SK-N-SH (cell line): Measurements from ENCODE around the gene SRCIN1. TPM values are rescaled to one million over a fixed set of nuclear protein-coding genes. Genes with fewer than 3 reads are reported as not detected.
"Not testable (repeated sequence)": the region's sequence is repeated elsewhere in the genome, so short reads cannot be mapped to it uniquely, and the experiment has no call there.

Experiments used
- CTCF ChIA-PET: fragments of 300-600, 350-600 bp; formaldehyde crosslinking; extraction: SDS; loops from one replicate; lab custom pipeline; 2021; lab: Yijun Ruan, JAX
- POLR2A ChIA-PET: fragments of 350-600 bp; sonication (Branson Sonifier 250); formaldehyde crosslinking; extraction: SDS; loops from one replicate; lab custom pipeline; 2020; ENCODE audit warnings: antibody characterized with exemption, inconsistent platforms; lab: Yijun Ruan, JAX
- DNase-seq: peaks from one replicate; pipeline ENCODE4 v3.0.0; 2012
- H2AFZ ChIP-seq: fragments of 200-600 bp; sonication (generic); 2 replicates; pipeline ENCODE4 v1.8.1; 2016; ENCODE audit warnings: antibody characterized with exemption, mild to moderate bottlenecking, low read depth
- H3F3A ChIP-seq: fragments of 200-600 bp; sonication (generic); replicated peaks from 2 replicates; pipeline ENCODE3; 2016; ENCODE audit warnings: antibody characterized with exemption, mild to moderate bottlenecking; ENCODE audit not compliant: insufficient read depth
- H3K27ac ChIP-seq, 2 experiments: fragments of 200-500 bp in 1 of 2; fragments of 200-600 bp in 1 of 2; sonication (Bioruptor generic) in 1 of 2; sonication (generic), shearing (Covaris generic) in 1 of 2; 2 replicates each; pipeline versions ENCODE4 v1.5.1 to v1.6.1; 2014 to 2016; ENCODE audit warnings: low read depth in 2 of 2, inconsistent platforms in 1 of 2, low read length in 1 of 2, mild to moderate bottlenecking in 1 of 2, mixed read lengths in 1 of 2
- H3K27me3 ChIP-seq: fragments of 200-600 bp; sonication (generic), shearing (Covaris generic); 2 replicates; pipeline ENCODE4 v1.6.1; 2016; ENCODE audit warnings: mixed run types; ENCODE audit not compliant: insufficient read depth
- H3K36me3 ChIP-seq, 2 experiments: fragments of 200-500 bp in 1 of 2; fragments of 200-600 bp in 1 of 2; sonication (Bioruptor generic) in 1 of 2; sonication (generic) in 1 of 2; replicated peaks in 1 of 2; 2 replicates each; pipeline versions ENCODE3 to v1.5.1; 2014 to 2016; ENCODE audit warnings: low read length in 1 of 2, mild to moderate bottlenecking in 1 of 2; ENCODE audit not compliant: insufficient read depth in 2 of 2, control insufficient read depth in 1 of 2
- H3K4me1 ChIP-seq, 2 experiments: fragments of 200-500 bp in 1 of 2; fragments of 200-600 bp in 1 of 2; sonication (Bioruptor generic) in 1 of 2; sonication (generic), shearing (Covaris generic) in 1 of 2; 2 replicates each; pipeline versions ENCODE4 v1.5.1 to v1.6.1; 2014 to 2016; ENCODE audit warnings: low read depth in 1 of 2, low read length in 1 of 2, mixed run types in 1 of 2; ENCODE audit not compliant: insufficient read depth in 2 of 2, control insufficient read depth in 1 of 2
- H3K4me2 ChIP-seq: fragments of 200-600 bp; sonication (generic), shearing (Covaris generic); 2 replicates; pipeline ENCODE4 v1.6.1; 2017; ENCODE audit warnings: mixed run types
- H3K4me3 ChIP-seq, 2 experiments: fragments of 200-500 bp in 1 of 2; fragments of 200-600 bp in 1 of 2; sonication (Bioruptor generic) in 1 of 2; sonication (generic), shearing (Covaris generic) in 1 of 2; 2 replicates each; pipeline versions ENCODE4 v1.5.1 to v1.8.1; 2014 to 2016; ENCODE audit warnings: low read depth in 2 of 2, inconsistent platforms in 1 of 2, low read length in 1 of 2, mild to moderate bottlenecking in 1 of 2, mixed read lengths in 1 of 2, moderate library complexity in 1 of 2
- H3K79me2 ChIP-seq: fragments of 200-600 bp; sonication (generic); 2 replicates; pipeline ENCODE4 v1.8.1; 2017; ENCODE audit warnings: mild to moderate bottlenecking; ENCODE audit not compliant: insufficient read depth
- H3K9ac ChIP-seq: fragments of 200-600 bp; sonication (generic); 2 replicates; pipeline ENCODE4 v1.6.1; 2017; ENCODE audit warnings: mixed run types
- H3K9me2 ChIP-seq: fragments of 200-600 bp; sonication (generic); 2 replicates; pipeline ENCODE4 v1.6.1; 2017; ENCODE audit warnings: mixed run types
- H3K9me3 ChIP-seq: fragments of 200-600 bp; sonication (generic); 2 replicates; pipeline ENCODE4 v1.6.1; 2017; ENCODE audit warnings: mixed run types, mild to moderate bottlenecking, moderate library complexity
- H4K20me1 ChIP-seq: fragments of 200-600 bp; sonication (generic); 2 replicates; pipeline ENCODE4 v1.6.1; 2017; ENCODE audit warnings: mild to moderate bottlenecking, mixed run types; ENCODE audit not compliant: insufficient read depth
- EP300 ChIP-seq, 2 experiments: IDR thresholded peaks; 2 replicates each; pipeline versions ENCODE4 v1.4.0 to v1.6.1; 2012; ENCODE audit warnings: borderline replicate concordance in 1 of 2, low read depth in 1 of 2, low read length in 1 of 2
- GATA2 ChIP-seq: sonication (generic); formaldehyde crosslinking; IDR thresholded peaks from 2 replicates; pipeline ENCODE4 v1.5.0; 2020; ENCODE audit warnings: mild to moderate bottlenecking, missing genetic modification reagents
- MXI1 ChIP-seq: IDR thresholded peaks from 2 replicates; pipeline ENCODE4 v1.6.1; 2012; ENCODE audit warnings: mild to moderate bottlenecking, low read depth, low read length, improper control_type of control experiment
- NFIC ChIP-seq: IDR thresholded peaks from 2 replicates; pipeline ENCODE4 v1.4.0; 2012; ENCODE audit warnings: borderline replicate concordance
- RAD21 ChIP-seq: IDR thresholded peaks from 2 replicates; pipeline ENCODE4 v1.6.1; 2012; ENCODE audit warnings: mild to moderate bottlenecking, low read length
- RCOR1 ChIP-seq: fragments of 150-350 bp; IDR thresholded peaks from 2 replicates; pipeline ENCODE4 v1.6.1; 2017; ENCODE audit warnings: antibody characterized with exemption, low read length
- RFX5 ChIP-seq: IDR thresholded peaks from 2 replicates; pipeline ENCODE4 v1.6.1; 2012; ENCODE audit warnings: mild to moderate bottlenecking, improper control_type of control experiment, low read length
- RXRA ChIP-seq: IDR thresholded peaks from 2 replicates; pipeline ENCODE4 v1.4.0; 2012; ENCODE audit warnings: low read depth, mild to moderate bottlenecking, borderline replicate concordance
- SMC3 ChIP-seq: IDR thresholded peaks from 2 replicates; pipeline ENCODE4 v1.6.1; 2012; ENCODE audit warnings: low read depth, low read length, improper control_type of control experiment
- TCF12 ChIP-seq: IDR thresholded peaks from 2 replicates; pipeline ENCODE4 v1.4.0; 2012
- TEAD4 ChIP-seq: IDR thresholded peaks from 2 replicates; pipeline ENCODE4 v1.4.0; 2012; ENCODE audit warnings: mild to moderate bottlenecking, borderline replicate concordance; ENCODE audit not compliant: insufficient read depth
- WGBS: methylation state at CpG from one replicate; pipeline ENCODE4 v1.1.6; 2017; ENCODE audit warnings: low lambda C conversion rate; 5-methylcytosine and 5-hydroxymethylcytosine counted together
- polyA plus RNA-seq, 3 experiments: library from polyadenylated mRNA; depleted of rRNA; stranded (reverse); fragments of >200 nt; gene quantifications; 2 replicates each; pipeline ENCODE4 v1.2.3, GENCODE V29; 2012
- TF ChIP-seq, protein P1 (sequence below): fragments of 150-350 bp; IDR thresholded peaks from 2 replicates; pipeline ENCODE4 v1.6.1; 2016; ENCODE audit warnings: mild to moderate bottlenecking, low read depth, low read length
- TF ChIP-seq, protein P2 (sequence below): IDR thresholded peaks from 2 replicates; pipeline ENCODE4; 2012
- TF ChIP-seq, protein P3 (sequence below): IDR thresholded peaks from 2 replicates; pipeline ENCODE4 v1.6.1; 2012; ENCODE audit warnings: mild to moderate bottlenecking, low read depth, low read length, moderate library complexity
- TF ChIP-seq, protein P4 (sequence below): fragments of 150-350 bp; IDR thresholded peaks from 2 replicates; pipeline ENCODE4 v1.6.1; 2017; ENCODE audit warnings: antibody characterized with exemption, low read length, low read depth, borderline replicate concordance
- TF ChIP-seq, protein P5 (sequence below): IDR thresholded peaks from 2 replicates; pipeline ENCODE4 v1.4.0; 2012; ENCODE audit warnings: low read depth
- TF ChIP-seq, protein P6 (sequence below): fragments of 200-600 bp; sonication (generic); IDR thresholded peaks from 2 replicates; pipeline ENCODE4 v1.6.1; 2017; ENCODE audit warnings: antibody characterized with exemption, mild to moderate bottlenecking, moderate library complexity

Gene SRCIN1
- polyA plus RNA-seq, 1 of the 3 experiments (the other 2 are of a cell fraction): 1.0 TPM

DNA sequence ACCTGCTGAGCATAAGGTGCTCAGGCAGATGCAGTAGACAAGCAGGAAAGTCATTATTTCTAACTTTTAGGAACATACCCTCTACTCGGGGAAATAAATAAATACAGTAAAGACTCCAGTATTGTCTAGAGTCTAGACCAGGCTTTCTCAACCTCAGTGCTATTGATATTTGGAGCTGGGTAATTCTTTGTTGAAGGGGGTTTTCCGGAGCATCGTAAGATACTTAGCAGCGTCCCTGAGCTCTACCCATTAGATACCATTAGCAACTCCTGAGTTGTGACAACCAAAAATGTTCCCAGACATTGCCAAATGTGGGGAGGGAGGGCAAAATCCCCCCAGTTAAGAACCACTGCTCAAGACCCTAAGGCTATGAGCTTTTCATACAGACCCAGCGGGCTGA is 47.9 kb upstream of the SRCIN1 start (continued):
- TF ChIP-seq MXI1 (no peak), GATA2 (CRISPR knock-in tag) (no peak)

DNA sequence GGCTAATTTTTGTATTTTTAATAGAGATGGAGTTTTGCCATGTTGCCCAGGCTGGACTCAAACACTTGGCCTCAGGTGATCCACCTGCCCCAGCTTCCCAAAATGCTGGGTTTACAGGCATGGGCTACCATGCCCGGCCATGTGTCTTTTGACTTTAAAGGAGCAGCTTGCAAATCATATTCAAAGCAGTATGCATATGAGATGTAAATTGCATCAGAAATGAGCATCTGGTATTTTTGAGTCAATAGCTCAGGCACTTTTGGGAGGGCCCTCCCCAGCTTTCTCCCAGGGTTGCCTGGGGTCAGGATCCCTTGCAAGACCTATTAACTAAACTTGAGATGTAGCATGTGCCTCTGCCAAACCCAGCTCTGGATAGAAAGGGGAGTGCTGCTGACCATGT is 47.5 kb upstream of the SRCIN1 start:
- H3K27ac ChIP-seq: no peak overlapping the region
- no peaks in the 10 kb centered on the region for H3K9me2 ChIP-seq
- H3K9ac ChIP-seq: no peak overlapping the region
- H3K4me3 ChIP-seq: no peak overlapping the region
- H3K4me1 ChIP-seq: peaks cover 0 to 2% of the 10 kb centered on the region in 2 experiments; a peak in 1 of 4 replicates
- no peak overlapping the region for H3K4me2 ChIP-seq
- H3K9me3 ChIP-seq: no peaks in the 10 kb centered on the region
- POLR2A ChIA-PET: no interaction called here
- CTCF ChIA-PET: interaction anchor here (1.0 to 12.2 kb wide), 7 partner anchors 10 to 144 kb away, joined by 3 to 111 read pairs (median 4); partner anchors contain the start of gene SRCIN1
- TF ChIP-seq RAD21: no peak
- TF ChIP-seq EP300 (IDR thresholded peaks at IDR 0.05; ENCODE audit: borderline replicate concordance in 1 of 2, low read depth in 1 of 2, low read length in 1 of 2): no peak
- TF ChIP-seq, protein P1, sequence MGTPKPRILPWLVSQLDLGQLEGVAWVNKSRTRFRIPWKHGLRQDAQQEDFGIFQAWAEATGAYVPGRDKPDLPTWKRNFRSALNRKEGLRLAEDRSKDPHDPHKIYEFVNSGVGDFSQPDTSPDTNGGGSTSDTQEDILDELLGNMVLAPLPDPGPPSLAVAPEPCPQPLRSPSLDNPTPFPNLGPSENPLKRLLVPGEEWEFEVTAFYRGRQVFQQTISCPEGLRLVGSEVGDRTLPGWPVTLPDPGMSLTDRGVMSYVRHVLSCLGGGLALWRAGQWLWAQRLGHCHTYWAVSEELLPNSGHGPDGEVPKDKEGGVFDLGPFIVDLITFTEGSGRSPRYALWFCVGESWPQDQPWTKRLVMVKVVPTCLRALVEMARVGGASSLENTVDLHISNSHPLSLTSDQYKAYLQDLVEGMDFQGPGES: no peak
- TF ChIP-seq, protein P2, sequence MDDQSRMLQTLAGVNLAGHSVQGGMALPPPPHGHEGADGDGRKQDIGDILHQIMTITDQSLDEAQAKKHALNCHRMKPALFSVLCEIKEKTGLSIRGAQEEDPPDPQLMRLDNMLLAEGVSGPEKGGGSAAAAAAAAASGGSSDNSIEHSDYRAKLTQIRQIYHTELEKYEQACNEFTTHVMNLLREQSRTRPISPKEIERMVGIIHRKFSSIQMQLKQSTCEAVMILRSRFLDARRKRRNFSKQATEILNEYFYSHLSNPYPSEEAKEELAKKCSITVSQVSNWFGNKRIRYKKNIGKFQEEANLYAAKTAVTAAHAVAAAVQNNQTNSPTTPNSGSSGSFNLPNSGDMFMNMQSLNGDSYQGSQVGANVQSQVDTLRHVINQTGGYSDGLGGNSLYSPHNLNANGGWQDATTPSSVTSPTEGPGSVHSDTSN: no peak
- no peak for TF ChIP-seq NFIC
- no peak for TF ChIP-seq RFX5
- TF ChIP-seq TCF12: no peak
- TF ChIP-seq, protein P3, sequence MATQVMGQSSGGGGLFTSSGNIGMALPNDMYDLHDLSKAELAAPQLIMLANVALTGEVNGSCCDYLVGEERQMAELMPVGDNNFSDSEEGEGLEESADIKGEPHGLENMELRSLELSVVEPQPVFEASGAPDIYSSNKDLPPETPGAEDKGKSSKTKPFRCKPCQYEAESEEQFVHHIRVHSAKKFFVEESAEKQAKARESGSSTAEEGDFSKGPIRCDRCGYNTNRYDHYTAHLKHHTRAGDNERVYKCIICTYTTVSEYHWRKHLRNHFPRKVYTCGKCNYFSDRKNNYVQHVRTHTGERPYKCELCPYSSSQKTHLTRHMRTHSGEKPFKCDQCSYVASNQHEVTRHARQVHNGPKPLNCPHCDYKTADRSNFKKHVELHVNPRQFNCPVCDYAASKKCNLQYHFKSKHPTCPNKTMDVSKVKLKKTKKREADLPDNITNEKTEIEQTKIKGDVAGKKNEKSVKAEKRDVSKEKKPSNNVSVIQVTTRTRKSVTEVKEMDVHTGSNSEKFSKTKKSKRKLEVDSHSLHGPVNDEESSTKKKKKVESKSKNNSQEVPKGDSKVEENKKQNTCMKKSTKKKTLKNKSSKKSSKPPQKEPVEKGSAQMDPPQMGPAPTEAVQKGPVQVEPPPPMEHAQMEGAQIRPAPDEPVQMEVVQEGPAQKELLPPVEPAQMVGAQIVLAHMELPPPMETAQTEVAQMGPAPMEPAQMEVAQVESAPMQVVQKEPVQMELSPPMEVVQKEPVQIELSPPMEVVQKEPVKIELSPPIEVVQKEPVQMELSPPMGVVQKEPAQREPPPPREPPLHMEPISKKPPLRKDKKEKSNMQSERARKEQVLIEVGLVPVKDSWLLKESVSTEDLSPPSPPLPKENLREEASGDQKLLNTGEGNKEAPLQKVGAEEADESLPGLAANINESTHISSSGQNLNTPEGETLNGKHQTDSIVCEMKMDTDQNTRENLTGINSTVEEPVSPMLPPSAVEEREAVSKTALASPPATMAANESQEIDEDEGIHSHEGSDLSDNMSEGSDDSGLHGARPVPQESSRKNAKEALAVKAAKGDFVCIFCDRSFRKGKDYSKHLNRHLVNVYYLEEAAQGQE: no peak
- TF ChIP-seq, protein P4, sequence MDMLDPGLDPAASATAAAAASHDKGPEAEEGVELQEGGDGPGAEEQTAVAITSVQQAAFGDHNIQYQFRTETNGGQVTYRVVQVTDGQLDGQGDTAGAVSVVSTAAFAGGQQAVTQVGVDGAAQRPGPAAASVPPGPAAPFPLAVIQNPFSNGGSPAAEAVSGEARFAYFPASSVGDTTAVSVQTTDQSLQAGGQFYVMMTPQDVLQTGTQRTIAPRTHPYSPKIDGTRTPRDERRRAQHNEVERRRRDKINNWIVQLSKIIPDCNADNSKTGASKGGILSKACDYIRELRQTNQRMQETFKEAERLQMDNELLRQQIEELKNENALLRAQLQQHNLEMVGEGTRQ: no peak
- TF ChIP-seq, protein P5, sequence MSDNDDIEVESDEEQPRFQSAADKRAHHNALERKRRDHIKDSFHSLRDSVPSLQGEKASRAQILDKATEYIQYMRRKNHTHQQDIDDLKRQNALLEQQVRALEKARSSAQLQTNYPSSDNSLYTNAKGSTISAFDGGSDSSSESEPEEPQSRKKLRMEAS: no peak
- no peak for TF ChIP-seq TEAD4
- no peak for TF ChIP-seq RXRA
- TF ChIP-seq RCOR1: no peak
- TF ChIP-seq SMC3: no peak
- TF ChIP-seq, protein P6, sequence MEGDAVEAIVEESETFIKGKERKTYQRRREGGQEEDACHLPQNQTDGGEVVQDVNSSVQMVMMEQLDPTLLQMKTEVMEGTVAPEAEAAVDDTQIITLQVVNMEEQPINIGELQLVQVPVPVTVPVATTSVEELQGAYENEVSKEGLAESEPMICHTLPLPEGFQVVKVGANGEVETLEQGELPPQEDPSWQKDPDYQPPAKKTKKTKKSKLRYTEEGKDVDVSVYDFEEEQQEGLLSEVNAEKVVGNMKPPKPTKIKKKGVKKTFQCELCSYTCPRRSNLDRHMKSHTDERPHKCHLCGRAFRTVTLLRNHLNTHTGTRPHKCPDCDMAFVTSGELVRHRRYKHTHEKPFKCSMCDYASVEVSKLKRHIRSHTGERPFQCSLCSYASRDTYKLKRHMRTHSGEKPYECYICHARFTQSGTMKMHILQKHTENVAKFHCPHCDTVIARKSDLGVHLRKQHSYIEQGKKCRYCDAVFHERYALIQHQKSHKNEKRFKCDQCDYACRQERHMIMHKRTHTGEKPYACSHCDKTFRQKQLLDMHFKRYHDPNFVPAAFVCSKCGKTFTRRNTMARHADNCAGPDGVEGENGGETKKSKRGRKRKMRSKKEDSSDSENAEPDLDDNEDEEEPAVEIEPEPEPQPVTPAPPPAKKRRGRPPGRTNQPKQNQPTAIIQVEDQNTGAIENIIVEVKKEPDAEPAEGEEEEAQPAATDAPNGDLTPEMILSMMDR: no peak
- H3K36me3 ChIP-seq: no peaks in the 10 kb centered on the region
- peaks cover 12% of the 10 kb centered on the region for H3K27me3 ChIP-seq
- H2AFZ ChIP-seq: no peak overlapping the region
- H4K20me1 ChIP-seq: no peaks in the 10 kb centered on the region
- H3F3A ChIP-seq: no peaks in the 10 kb centered on the region
- H3K79me2 ChIP-seq: no peaks in the 10 kb centered on the region
- DNase-seq: no peak
- 100% methylated on average over 1 of the region's 1 CpG for WGBS

DNA sequence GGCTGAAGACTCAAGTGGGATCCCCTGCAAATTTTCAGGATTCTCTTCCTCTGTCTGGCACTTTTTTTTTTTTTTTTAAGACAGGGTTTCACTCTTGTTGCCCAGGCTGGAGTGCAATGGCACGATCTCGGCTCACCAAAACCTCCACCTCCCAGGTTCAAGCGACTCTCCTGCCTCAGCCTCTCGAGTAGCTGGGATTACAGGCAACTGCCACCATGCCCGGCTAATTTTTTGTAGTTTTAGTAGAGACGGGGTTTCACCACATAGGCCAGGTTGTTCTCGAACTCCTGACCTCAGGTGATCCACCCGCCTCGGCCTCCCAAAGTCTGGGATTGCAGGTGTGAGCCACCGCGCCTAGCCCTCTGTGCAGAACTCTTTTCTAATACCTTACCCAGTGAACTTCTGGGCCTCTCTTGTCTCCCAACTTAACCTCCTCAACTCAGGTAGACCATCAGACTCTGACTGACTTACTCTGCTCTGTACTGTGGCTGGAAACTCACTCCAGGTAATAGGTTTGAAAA is 45.0 kb upstream of the SRCIN1 start:
- H3K4me2 ChIP-seq, H3F3A ChIP-seq, H4K20me1 ChIP-seq, H2AFZ ChIP-seq, H3K4me1 ChIP-seq, DNase-seq, POLR2A ChIA-PET, H3K36me3 ChIP-seq, H3K9ac ChIP-seq, H3K27ac ChIP-seq, H3K79me2 ChIP-seq, H3K4me3 ChIP-seq, H3K9me3 ChIP-seq, H3K9me2 ChIP-seq: not testable (repeated sequence)
- H3K27me3 ChIP-seq: peaks cover 22% of the 10 kb centered on the region
- 73% methylated on average over 11 of the region's 11 CpGs for WGBS
- CTCF ChIA-PET: interaction anchor here (0.9 to 7.2 kb wide), 6 partner anchors 10 to 92 kb away, joined by 3 to 73 read pairs (median 5); no protein-coding TSS in a partner anchor
